Endothelial cell of umbilical vein (primary cell): ENCODE data around the gene ZC3HAV1. TPM values are rescaled to one million over a fixed set of nuclear protein-coding genes. Genes with fewer than 3 reads are reported as not detected.

ENCODE experiments used
- BruUV-seq: library from RNA; stranded (reverse); fragments of 400-500 nt; replicated peaks from 2 replicates; lab custom pipeline; 2021; lab: Mats Ljungman, UMichigan
- CTCF ChIA-PET: fragments of 300-600, 350-600 bp; sonication (Branson Sonifier 250); formaldehyde crosslinking; loops from one replicate; lab custom pipeline; 2021; ENCODE audit warnings: antibody characterized with exemption, inconsistent platforms; lab: Charles Lee
- POLR2A ChIA-PET: fragments of 300-600, 350-600 bp; sonication (Branson Sonifier 250); formaldehyde crosslinking; loops from one replicate; lab custom pipeline; 2021; ENCODE audit warnings: antibody characterized with exemption, inconsistent platforms; lab: Charles Lee
- DNase-seq: peaks from one replicate; pipeline ENCODE4 v3.0.0-alpha.2; 2011; ENCODE audit warnings: low read depth, low spot score
- FAIRE-seq: peaks from 2 replicates; lab custom pipeline; 2011; peaks lifted over from hg19 to GRCh38; lab: Jason Lieb, UNC
- H2AFZ ChIP-seq: 2 replicates; pipeline ENCODE4 v1.6.0; 2012; ENCODE audit warnings: low read depth, low read length, control low read depth, inconsistent platforms
- H3K27ac ChIP-seq: 2 replicates; pipeline ENCODE4 v1.5.1; 2011; ENCODE audit warnings: low read depth, mild to moderate bottlenecking, control low read depth, low read length, moderate library complexity; ENCODE audit not compliant: insufficient read depth
- H3K27me3 ChIP-seq, 2 experiments: 2 replicates each; pipeline versions ENCODE4 v1.6.0 to v1.6.1; 2011; ENCODE audit warnings: low read length in 2 of 2, mixed read lengths in 1 of 2; ENCODE audit not compliant: control insufficient read depth in 2 of 2, insufficient read depth in 2 of 2
- H3K36me3 ChIP-seq, 2 experiments: 2 replicates in 1 of 2; 3 replicates in 1 of 2; pipeline ENCODE4 v1.5.1; 2011; ENCODE audit warnings: low read length in 2 of 2, mild to moderate bottlenecking in 1 of 2, moderate library complexity in 1 of 2; ENCODE audit not compliant: control insufficient read depth in 2 of 2, insufficient read depth in 2 of 2; ENCODE audit errors: extremely low read depth in 1 of 2
- H3K4me1 ChIP-seq: 3 replicates; pipeline ENCODE4 v1.5.1; 2011; ENCODE audit warnings: mild to moderate bottlenecking, low read length; ENCODE audit not compliant: control insufficient read depth, insufficient read depth; ENCODE audit errors: extremely low read depth
- H3K4me2 ChIP-seq: 2 replicates; pipeline ENCODE4 v1.6.1; 2011; ENCODE audit warnings: low read length, control low read depth, mixed read lengths; ENCODE audit not compliant: insufficient read depth
- H3K4me3 ChIP-seq, 3 experiments: fragments of 200-600 bp in 1 of 3; sonication (generic), shearing (Covaris generic) in 1 of 3; replicated peaks in 1 of 3; 2 replicates each; pipeline ENCODE4 v1.5.1; 2011 to 2016; ENCODE audit warnings: control low read depth in 3 of 3, low read length in 3 of 3, mild to moderate bottlenecking in 2 of 3, inconsistent platforms in 1 of 3, low read depth in 1 of 3, moderate library complexity in 1 of 3; ENCODE audit not compliant: insufficient read depth in 1 of 3
- H3K79me2 ChIP-seq: 2 replicates; pipeline ENCODE4 v1.6.0; 2012; ENCODE audit warnings: low read length, inconsistent platforms; ENCODE audit not compliant: control insufficient read depth, insufficient read depth
- H3K9ac ChIP-seq: replicated peaks from 2 replicates; pipeline ENCODE3; 2011; ENCODE audit warnings: low read length, control low read depth; ENCODE audit not compliant: insufficient read depth; ENCODE audit errors: extremely low read depth
- H3K9me1 ChIP-seq: replicated peaks from 3 replicates; pipeline ENCODE4 v1.6.0; 2011; ENCODE audit warnings: mild to moderate bottlenecking, low read length; ENCODE audit not compliant: control insufficient read depth, insufficient read depth; ENCODE audit errors: extremely low read depth
- H3K9me3 ChIP-seq: replicated peaks from 2 replicates; pipeline ENCODE4 v1.5.1; 2012; ENCODE audit warnings: low read length, inconsistent platforms; ENCODE audit not compliant: control insufficient read depth, insufficient read depth
- H4K20me1 ChIP-seq: replicated peaks from 2 replicates; pipeline ENCODE3; 2011; ENCODE audit warnings: mild to moderate bottlenecking, low read length; ENCODE audit not compliant: control insufficient read depth, insufficient read depth; ENCODE audit errors: extremely low read depth
- CTCF ChIP-seq, 2 donors: IDR thresholded peaks; 1 replicate in 1 of 2; 2 replicates in 1 of 2; pipeline ENCODE4 v1.5.1; 2011; ENCODE audit warnings: low read length in 2 of 2, mild to moderate bottlenecking in 2 of 2, moderate library complexity in 2 of 2, control low read depth in 1 of 2, inconsistent platforms in 1 of 2, low read depth in 1 of 2; ENCODE audit not compliant: insufficient read depth in 1 of 2; ENCODE audit errors: extremely low read depth in 1 of 2
- EZH2 ChIP-seq: IDR thresholded peaks from 2 replicates; pipeline ENCODE4 v1.6.1; 2012; ENCODE audit warnings: borderline replicate concordance, low read depth, mild to moderate bottlenecking, moderate library complexity, low read length, inconsistent platforms; ENCODE audit not compliant: severe bottlenecking
- FOS ChIP-seq: IDR thresholded peaks from 2 replicates; pipeline ENCODE4 v1.6.1; 2011; ENCODE audit warnings: mild to moderate bottlenecking, low read length, moderate library complexity, borderline replicate concordance; ENCODE audit not compliant: insufficient read depth
- GATA2 ChIP-seq: IDR thresholded peaks from 2 replicates; pipeline ENCODE4 v1.7.0; 2011; ENCODE audit warnings: low read depth, mild to moderate bottlenecking, moderate library complexity, mixed read lengths, low read length; ENCODE audit not compliant: insufficient read length, insufficient read depth
- JUN ChIP-seq: IDR thresholded peaks from 2 replicates; pipeline ENCODE4 v1.6.1; 2011; ENCODE audit warnings: borderline replicate concordance, low read depth; ENCODE audit not compliant: insufficient read length, insufficient read depth
- MAX ChIP-seq: IDR thresholded peaks from 2 replicates; pipeline ENCODE4 v1.6.1; 2011; ENCODE audit not compliant: insufficient read depth, insufficient read length
- MYC ChIP-seq: IDR thresholded peaks from one replicate; pipeline ENCODE4 v1.6.1; 2011; ENCODE audit warnings: mild to moderate bottlenecking, low read depth, low read length
- POLR2A ChIP-seq: IDR thresholded peaks from 2 replicates; pipeline ENCODE4 v1.6.1; 2012; ENCODE audit warnings: low read depth, mild to moderate bottlenecking, control low read depth, low read length
- POLR2AphosphoS5 ChIP-seq: IDR thresholded peaks from 2 replicates; pipeline ENCODE4 v1.6.1; 2012; ENCODE audit warnings: low read depth, mild to moderate bottlenecking, control low read depth, low read length, moderate library complexity; ENCODE audit not compliant: insufficient read depth
- dilution Hi-C: fragments of 300-500 bp; cut with MboI; formaldehyde crosslinking; loops from one replicate; pipeline ENCODE4 v1.15.0; 2019; ENCODE audit warnings: low sequenced_read_pairs; ENCODE audit not compliant: extremely low pct_ligation_motif_present
- intact Hi-C: fragments of 100-400 bp; cut with micrococcal nuclease; formaldehyde crosslinking; loops from one replicate; pipeline ENCODE4 v1.10.0; 2022
- polyA plus RNA-seq, 4 experiments: library from polyadenylated mRNA; depleted of rRNA in 3 of 4; stranded (reverse) in 3 of 4; unstranded in 1 of 4; fragments of >200 nt; gene quantifications; 2 replicates each; pipeline versions ENCODE4 v1.2.1 to v1.2.3, GENCODE V29; 2011 to 2012; ENCODE audit warnings: missing spikeins in 1 of 4
- total RNA-seq: library from RNA; stranded (reverse); gene quantifications from 2 replicates; pipeline ENCODE4 v1.2.3, GENCODE V29; 2021

ZC3HAV1 gene
- total and polyA plus RNA-seq, 2 donors (not counting 3 experiments of a cell fraction or from before 2014, with no cell fraction given), result 17.1 to 37.7 TPM

GRCh38 chr7:139051655-139052054 is 57.9 kb downstream of the ZC3HAV1 start:
- no peak overlapping the region for H2AFZ ChIP-seq
- POLR2A ChIA-PET, result no interaction called here
- H3K4me3 ChIP-seq, result no peak overlapping the region
- no peaks in the 10 kb centered on the region for H3K9me3 ChIP-seq
- dilution Hi-C loops (no loop called here), intact Hi-C loops (no loop called here)
- H3K27me3 ChIP-seq, result no peaks in the 10 kb centered on the region
- CTCF ChIA-PET, result interaction anchor here (0.7 to 1.6 kb wide), 2 partner anchors 23 to 35 kb away, joined by 4 read pairs; no protein-coding TSS in a partner anchor
- H4K20me1 ChIP-seq, result no peaks in the 10 kb centered on the region
- FAIRE-seq (no peak), DNase-seq (no peak)
- H3K36me3 ChIP-seq, result peaks cover 6 to 15% of the 10 kb centered on the region in 2 experiments
- no peak overlapping the region for H3K4me2 ChIP-seq
- no TSS peak for BruUV-seq
- TF ChIP-seq MYC (no peak), MAX (no peak), GATA2 (no peak), FOS (no peak), EZH2 (no peak), POLR2AphosphoS5 (no peak), CTCF (IDR thresholded peaks at IDR 0.05; ENCODE audit: extremely low read depth in 1 of 2, insufficient read depth in 1 of 2, low read depth in 1 of 2, low read length in 2 of 2) (no peak), POLR2A (no peak), JUN (no peak)
- H3K79me2 ChIP-seq, result no peaks in the 10 kb centered on the region
- H3K4me1 ChIP-seq, result no peaks in the 10 kb centered on the region
- H3K27ac ChIP-seq, result no peak overlapping the region
- no peak overlapping the region for H3K9ac ChIP-seq
- H3K9me1 ChIP-seq, result no peaks in the 10 kb centered on the region
